HepG2 (cell line): Measurements from ENCODE around the gene AKT3. TPM values are rescaled to one million over a fixed set of nuclear protein-coding genes. Genes with fewer than 3 reads are reported as not detected.

Experiments used
- ATAC-seq: fragments of 200-7000 bp; cut with Tn5 transposase; 3 replicates; pipeline ENCODE4 v1.9.1; 2020; ENCODE audit warnings: mild to moderate bottlenecking, moderate library complexity
- BruUV-seq: library from RNA; stranded (reverse); fragments of 400-500 nt; replicated peaks from 2 replicates; lab custom pipeline; 2021; lab: Mats Ljungman, UMichigan
- CTCF ChIA-PET: fragments of 300-600 bp; formaldehyde crosslinking; extraction: SDS; loops from one replicate; lab custom pipeline; 2021; ENCODE audit warnings: low total read pairs, inconsistent platforms, low intra/inter-chr PET ratio; lab: Yijun Ruan, JAX
- POLR2A ChIA-PET: fragments of 350-600 bp; sonication (Branson Sonifier 250); formaldehyde crosslinking; loops from one replicate; lab custom pipeline; 2020; ENCODE audit warnings: antibody characterized with exemption, inconsistent platforms; lab: Yijun Ruan, JAX
- DNase-seq: peaks from one replicate; pipeline ENCODE4 v3.0.0-alpha.2; 2015; ENCODE audit warnings: low spot score
- FAIRE-seq: peaks from 3 replicates; lab custom pipeline; 2011; peaks lifted over from hg19 to GRCh38; lab: Jason Lieb, UNC
- H2AFZ ChIP-seq: one replicate; pipeline ENCODE4 v1.6.1; 2011; ENCODE audit warnings: low read length, inconsistent platforms
- H3K27ac ChIP-seq: fragments of 300-600 bp; 3 replicates; pipeline ENCODE4 v1.8.0; 2011; ENCODE audit warnings: mixed run types, mild to moderate bottlenecking, mixed read lengths, low read length, inconsistent platforms; ENCODE audit not compliant: insufficient read depth; ENCODE audit errors: extremely low read length
- H3K27me3 ChIP-seq, 2 experiments: fragments of 200-600 bp in 1 of 2; 2 replicates in 1 of 2; 3 replicates in 1 of 2; pipeline versions ENCODE4 v1.6.0 to v1.8.0; 2011; ENCODE audit warnings: low read length in 2 of 2, mild to moderate bottlenecking in 2 of 2, moderate library complexity in 2 of 2, inconsistent platforms in 1 of 2; ENCODE audit not compliant: insufficient read depth in 2 of 2, control insufficient read depth in 1 of 2
- H3K36me3 ChIP-seq, 2 experiments: fragments of 200-600 bp in 1 of 2; replicated peaks in 1 of 2; 2 replicates in 1 of 2; 3 replicates in 1 of 2; pipeline versions ENCODE4 v1.5.1 to v1.8.0; 2011; ENCODE audit warnings: low read length in 2 of 2, inconsistent platforms in 1 of 2; ENCODE audit not compliant: insufficient read depth in 2 of 2, control insufficient read depth in 1 of 2
- H3K4me1 ChIP-seq: 2 replicates; pipeline ENCODE4 v1.5.1; 2012; ENCODE audit warnings: low read length, inconsistent platforms; ENCODE audit not compliant: insufficient read depth
- H3K4me2 ChIP-seq: 2 replicates; pipeline ENCODE4 v1.6.0; 2011; ENCODE audit warnings: low read depth, low read length, inconsistent platforms
- H3K4me3 ChIP-seq, 3 experiments: fragments of 200-600 bp in 1 of 3; sonication (generic), shearing (Covaris generic) in 1 of 3; replicated peaks in 1 of 3; 2 replicates each; pipeline ENCODE4 v1.5.1; 2011 to 2016; ENCODE audit warnings: low read length in 3 of 3, inconsistent platforms in 2 of 3, low read depth in 2 of 3, mild to moderate bottlenecking in 2 of 3, control low read depth in 1 of 3, mixed read lengths in 1 of 3; ENCODE audit not compliant: insufficient read depth in 1 of 3
- H3K79me2 ChIP-seq: one replicate; pipeline ENCODE4 v1.6.1; 2011; ENCODE audit warnings: low read length, inconsistent platforms; ENCODE audit not compliant: insufficient read depth
- H3K9ac ChIP-seq: 2 replicates; pipeline ENCODE4 v1.6.0; 2011; ENCODE audit warnings: mild to moderate bottlenecking, low read depth, low read length, inconsistent platforms; ENCODE audit not compliant: insufficient read depth
- H3K9me3 ChIP-seq: 2 replicates; pipeline ENCODE4 v1.5.1; 2012; ENCODE audit warnings: mild to moderate bottlenecking, low read length
- H4K20me1 ChIP-seq: 2 replicates; pipeline ENCODE4 v1.6.0; 2011; ENCODE audit warnings: inconsistent platforms, mild to moderate bottlenecking, low read length, moderate library complexity; ENCODE audit not compliant: insufficient read depth
- DNMT1 ChIP-seq: sonication (generic); formaldehyde crosslinking; IDR thresholded peaks from 2 replicates; pipeline ENCODE4 v1.5.1; 2020; ENCODE audit warnings: mild to moderate bottlenecking, missing genetic modification reagents
- NBN ChIP-seq: fragments of 450-650 bp; conservative IDR thresholded peaks from 2 replicates; pipeline ENCODE4 v1.6.1; 2017
- PLRG1 ChIP-seq: fragments of 450-650 bp; conservative IDR thresholded peaks from 2 replicates; pipeline ENCODE4 v1.6.1; 2016
- PRMT3 ChIP-seq: sonication (generic); formaldehyde crosslinking; IDR thresholded peaks from 2 replicates; pipeline ENCODE4 v1.8.1; 2022; ENCODE audit warnings: low read depth, mild to moderate bottlenecking, moderate library complexity, missing genetic modification reagents, borderline replicate concordance
- SNAPC5 ChIP-seq: sonication (generic); formaldehyde crosslinking; IDR thresholded peaks from 2 replicates; pipeline ENCODE4 v1.8.1; 2023; ENCODE audit warnings: mild to moderate bottlenecking, missing genetic modification reagents, borderline replicate concordance
- ZNF512B ChIP-seq: sonication (generic); formaldehyde crosslinking; IDR thresholded peaks from 2 replicates; pipeline ENCODE4 v1.5.1; 2020; ENCODE audit warnings: missing genetic modification reagents, mild to moderate bottlenecking, borderline replicate concordance
- ZNF777 ChIP-seq: sonication (generic); formaldehyde crosslinking; IDR thresholded peaks from 2 replicates; pipeline ENCODE4 v1.4.0; 2020; ENCODE audit warnings: missing genetic modification reagents
- ZSCAN29 ChIP-seq: sonication (generic); formaldehyde crosslinking; conservative IDR thresholded peaks from 2 replicates; pipeline ENCODE4 v1.4.0; 2020; ENCODE audit warnings: mild to moderate bottlenecking, missing genetic modification reagents
- WGBS: methylation state at CpG from one replicate; pipeline ENCODE4 v1.1.6; 2017; ENCODE audit warnings: low lambda C conversion rate; 5-methylcytosine and 5-hydroxymethylcytosine counted together
- in situ Hi-C: cut with HindIII; loops from 2 replicates; pipeline ENCODE4 v1.10.0; 2017; ENCODE audit warnings: low pct_unique_long_range_greater_than_20kb; ENCODE audit not compliant: extremely low pct_ligation_motif_present
- intact Hi-C: fragments of 100-400 bp; cut with micrococcal nuclease; formaldehyde crosslinking; loops from one replicate; pipeline ENCODE4 v1.10.0; 2022; ENCODE audit not compliant: unreplicated experiment
- polyA plus RNA-seq, 8 experiments: library from polyadenylated mRNA; depleted of rRNA in 3 of 8; stranded (reverse) in 7 of 8; unstranded in 1 of 8; fragments of >200 nt; fragmentation: Illumina TruSeq in 4 of 8; extraction: Trizol in 4 of 8; gene quantifications; 2 replicates each; pipeline versions ENCODE4 v1.2.1 to v1.2.3, GENCODE V29; 2011 to 2016; ENCODE audit warnings: low read depth in 4 of 8, missing spikeins in 1 of 8, mixed read lengths in 1 of 8; ENCODE audit not compliant: insufficient read depth in 1 of 8
- total RNA-seq, 5 experiments: library from RNA; depleted of rRNA; stranded (reverse); fragments of >200 nt; fragmentation: Illumina TruSeq; extraction: Trizol; gene quantifications; 2 replicates each; pipeline ENCODE4 v1.2.3, GENCODE V29; 2016; ENCODE audit warnings: low read depth in 1 of 5

The AKT3 gene
- total and polyA plus RNA-seq, 2 of the 13 experiments (the other 11 are each of a cell fraction or from before 2014, with no cell fraction given): 0.07 TPM

- no peaks in the 10 kb centered on the region for H3K9me3 ChIP-seq
- no peak overlapping the region for H3K9ac ChIP-seq
- CTCF ChIA-PET: no interaction called here
- TF ChIP-seq ZSCAN29: no peak
- TF ChIP-seq ZNF512B (CRISPR knock-in tag): no peak
- TF ChIP-seq DNMT1 (CRISPR knock-in tag): no peak
- no peak for TF ChIP-seq NBN
- TF ChIP-seq PRMT3 (CRISPR knock-in tag): no peak
- TF ChIP-seq SNAPC5: no peak
- no peak for TF ChIP-seq ZNF777
- TF ChIP-seq PLRG1: no peak
- in situ Hi-C loops: no loop called here
- no peak overlapping the region for H2AFZ ChIP-seq
- H3K27ac ChIP-seq: no peak overlapping the region
- H3K79me2 ChIP-seq: no peaks in the 10 kb centered on the region
- POLR2A ChIA-PET: no interaction called here
- WGBS: 32% methylated on average over 5 of the region's 5 CpGs
- H3K27me3 ChIP-seq: no peaks in the 10 kb centered on the region
- H3K4me2 ChIP-seq: no peak overlapping the region
- no peaks in the 10 kb centered on the region for H4K20me1 ChIP-seq
- intact Hi-C loops: no loop called here
- FAIRE-seq (no peak), ATAC-seq (no peak), DNase-seq (no peak)
- no peaks in the 10 kb centered on the region for H3K4me1 ChIP-seq
- H3K4me3 ChIP-seq: no peak overlapping the region
- H3K36me3 ChIP-seq: no peaks in the 10 kb centered on the region
- no TSS peak for BruUV-seq
These were observed 7.9 kb downstream of the AKT3 start for GRCh38 chr1:243842161-243842560.
